ENCODE results near the gene PCBP1.
A peak's percentile ranks its signal among the peaks of the same experiment; 100 is the strongest.
"Not testable (repeated sequence)": the region's sequence is repeated elsewhere in the genome, so short reads cannot be mapped to it uniquely, and the experiment has no call there.

The PCBP1 gene

DNA sequence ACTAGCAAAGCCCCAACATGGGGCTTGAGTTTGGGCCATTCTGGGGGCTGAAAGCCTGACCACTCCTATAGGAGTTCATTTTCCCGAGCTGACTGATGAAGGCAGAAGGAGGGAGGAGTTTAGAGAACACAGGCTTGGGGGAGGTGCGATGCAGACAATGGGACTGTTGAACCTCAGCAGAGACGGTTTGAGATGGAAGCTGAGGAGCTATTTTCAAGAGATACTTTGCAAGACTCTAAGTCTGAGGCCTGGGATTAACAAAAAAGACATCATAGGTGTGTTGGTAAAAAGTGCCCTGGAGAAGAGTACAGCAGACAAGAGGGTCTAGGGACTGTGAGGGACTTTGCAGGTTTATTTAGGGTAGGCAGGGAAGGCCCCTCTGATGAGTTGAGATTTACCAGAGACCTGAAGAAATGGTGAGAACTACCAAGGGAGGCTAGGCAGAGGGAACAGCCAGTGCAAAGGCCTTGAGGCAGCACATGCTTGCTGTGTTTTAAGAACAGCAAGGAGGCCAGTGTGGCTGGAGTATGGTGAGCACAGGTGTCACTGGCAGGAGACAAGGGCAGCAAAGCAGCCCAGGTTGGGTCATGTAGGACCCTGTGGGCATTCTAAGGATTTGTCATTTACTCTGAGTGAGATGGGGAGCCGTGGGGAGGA, 31.6 kb downstream of the PCBP1 start:
- H3K4me1 ChIP-seq (ENCODE audit: insufficient read depth, low read length): peaks cover 43% of the 10 kb centered on the region
- H3K4me3 ChIP-seq (ENCODE audit: low read length): peak overlapping the region; percentile 23; the same call in 1 of the 2 replicates
- no peaks in the 10 kb centered on the region for H3K36me3 ChIP-seq (ENCODE audit: insufficient read depth, low read length)
- H3K9ac ChIP-seq (ENCODE audit: low read depth, low read length): peak overlapping the region; percentile 45; the same call in 1 of the 2 replicates
- 20% methylated on average over 4 of the region's 4 CpGs for WGBS
- no peaks in the 10 kb centered on the region for H3K27me3 ChIP-seq (ENCODE audit: insufficient read depth, low read length)
- no peaks in the 10 kb centered on the region for H3K9me3 ChIP-seq (ENCODE audit: insufficient read depth, low read depth, low read length)
- peak overlapping the region; percentile 63 for H3K27ac ChIP-seq (ENCODE audit: low read depth, low read length)

DNA sequence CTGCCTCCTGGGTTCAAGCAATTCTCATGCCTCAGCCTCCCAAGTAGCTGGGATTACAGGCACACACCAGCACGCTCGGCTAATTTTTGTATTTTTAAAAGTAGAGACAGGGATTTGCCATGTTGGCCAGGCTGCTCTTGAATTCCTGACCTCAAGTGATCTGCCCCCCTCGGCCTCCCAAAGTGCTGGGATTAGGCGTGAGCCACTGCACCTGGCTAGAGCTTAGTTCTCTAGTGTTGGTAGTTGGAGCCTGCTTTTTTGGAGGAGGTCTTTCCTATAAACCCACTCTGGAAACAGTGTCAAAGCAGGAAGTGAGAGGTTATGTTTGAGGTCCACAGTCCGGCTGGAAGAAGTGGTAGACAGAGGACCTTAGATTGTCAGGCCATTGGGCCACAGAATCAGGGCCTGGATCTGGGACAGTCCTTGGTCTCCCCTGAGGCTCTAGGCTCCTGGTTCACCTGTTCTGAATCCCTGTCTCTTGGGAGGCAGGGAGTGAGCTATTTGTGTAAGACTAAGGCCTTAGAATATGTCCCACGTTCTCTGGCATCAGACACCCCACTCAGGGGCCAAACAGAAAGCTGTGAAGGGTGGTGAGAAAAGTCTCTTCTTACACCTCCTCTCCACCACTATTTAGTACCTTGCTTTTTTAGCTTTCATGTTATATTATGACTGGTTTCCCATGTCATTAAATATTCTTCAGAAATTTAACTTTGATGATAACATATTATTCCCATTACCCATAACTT, 34.5 kb downstream of the PCBP1 start:
- Histone ChIP-seq H3K27me3 (ENCODE audit: insufficient read depth, low read length) (no peaks in the 10 kb centered on the region), H3K9me3 (ENCODE audit: insufficient read depth, low read depth, low read length) (no peaks in the 10 kb centered on the region), H3K9ac (ENCODE audit: low read depth, low read length) (no peak overlapping the region), H3K4me1 (ENCODE audit: insufficient read depth, low read length) (peaks cover 37% of the 10 kb centered on the region), H3K36me3 (ENCODE audit: insufficient read depth, low read length) (no peaks in the 10 kb centered on the region), H3K27ac (ENCODE audit: low read depth, low read length) (peak overlapping the region; percentile 51; the same call in 1 of the 2 replicates), H3K4me3 (ENCODE audit: low read length) (no peak overlapping the region)
- 74% methylated on average over 6 of the region's 6 CpGs for WGBS

DNA sequence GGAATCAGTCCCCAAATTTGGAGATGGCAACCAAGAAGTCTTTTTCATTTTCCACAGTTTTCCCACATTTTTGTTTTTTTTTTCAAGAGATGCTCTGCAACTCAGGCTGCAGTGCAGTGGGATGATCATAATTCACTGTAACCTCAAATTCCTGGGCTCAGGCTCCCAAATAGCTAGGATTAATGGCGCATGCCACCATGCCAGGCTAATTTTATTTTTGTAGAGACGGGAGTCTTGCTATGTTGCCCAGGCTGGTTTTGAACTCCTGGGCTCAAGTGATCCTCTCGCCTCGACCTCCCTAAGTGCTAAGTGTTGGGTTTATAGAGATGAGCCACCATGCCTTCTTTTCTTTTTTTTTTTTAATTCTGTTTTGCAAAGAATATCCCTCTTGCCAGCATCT, 35.2 kb downstream of the PCBP1 start:
- H3K27ac ChIP-seq (ENCODE audit: low read depth, low read length): no peak overlapping the region
- H3K4me3 ChIP-seq (ENCODE audit: low read length): no peak overlapping the region
- H3K4me1 ChIP-seq (ENCODE audit: insufficient read depth, low read length): peaks cover 35% of the 10 kb centered on the region
- WGBS: 94% methylated on average over 4 of the region's 4 CpGs
- H3K36me3 ChIP-seq (ENCODE audit: insufficient read depth, low read length): no peaks in the 10 kb centered on the region
- H3K9ac ChIP-seq (ENCODE audit: low read depth, low read length): no peak overlapping the region
- H3K27me3 ChIP-seq (ENCODE audit: insufficient read depth, low read length): no peaks in the 10 kb centered on the region
- no peaks in the 10 kb centered on the region for H3K9me3 ChIP-seq (ENCODE audit: insufficient read depth, low read depth, low read length)

DNA sequence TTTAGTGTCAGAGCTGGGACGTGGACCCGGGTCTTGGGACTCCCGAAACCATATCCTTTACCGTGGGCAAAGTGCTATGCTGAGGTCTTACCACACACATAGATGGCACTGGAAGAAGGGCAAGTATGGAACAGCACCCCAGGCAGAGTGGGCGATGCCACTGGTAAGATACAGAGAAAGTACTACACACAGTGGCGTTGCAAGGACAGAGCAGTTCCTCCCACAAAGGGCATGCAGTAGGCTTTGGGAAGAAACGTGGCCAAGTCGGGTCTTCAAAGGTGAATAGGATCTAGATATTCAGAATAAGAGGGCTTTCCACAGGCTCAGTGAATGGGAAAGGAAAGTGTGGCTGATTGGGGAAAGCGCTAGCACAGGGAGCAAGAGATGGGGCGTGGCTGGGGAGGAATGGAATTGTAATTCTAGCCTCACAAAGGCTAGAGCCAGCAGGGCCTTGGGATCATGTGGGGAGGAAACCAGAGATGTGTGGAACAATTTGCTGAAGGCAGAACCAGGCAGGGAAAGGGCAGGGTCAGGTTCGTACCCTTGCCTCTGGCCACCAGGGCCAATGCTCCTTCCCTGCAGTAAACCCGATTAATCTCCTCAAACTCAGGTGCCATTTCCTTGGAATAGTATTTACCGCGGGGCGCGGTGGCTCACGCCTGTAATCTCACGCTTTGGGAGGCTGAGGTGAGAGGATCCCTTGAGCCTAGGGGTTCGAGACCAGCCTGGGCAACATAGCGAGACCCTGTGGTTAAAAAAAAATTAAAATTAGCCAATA, 36.0 kb downstream of the PCBP1 start:
- peak overlapping the region; percentile 99 for H3K27ac ChIP-seq (ENCODE audit: low read depth, low read length)
- H3K4me3 ChIP-seq (ENCODE audit: low read length): peak overlapping the region; percentile 71
- 33% methylated on average over 20 of the region's 20 CpGs for WGBS
- H3K36me3 ChIP-seq (ENCODE audit: insufficient read depth, low read length): no peaks in the 10 kb centered on the region
- no peaks in the 10 kb centered on the region for H3K9me3 ChIP-seq (ENCODE audit: insufficient read depth, low read depth, low read length)
- H3K9ac ChIP-seq (ENCODE audit: low read depth, low read length): peak overlapping the region; percentile 100
- H3K4me1 ChIP-seq (ENCODE audit: insufficient read depth, low read length): peaks cover 40% of the 10 kb centered on the region
- H3K27me3 ChIP-seq (ENCODE audit: insufficient read depth, low read length): no peaks in the 10 kb centered on the region

DNA sequence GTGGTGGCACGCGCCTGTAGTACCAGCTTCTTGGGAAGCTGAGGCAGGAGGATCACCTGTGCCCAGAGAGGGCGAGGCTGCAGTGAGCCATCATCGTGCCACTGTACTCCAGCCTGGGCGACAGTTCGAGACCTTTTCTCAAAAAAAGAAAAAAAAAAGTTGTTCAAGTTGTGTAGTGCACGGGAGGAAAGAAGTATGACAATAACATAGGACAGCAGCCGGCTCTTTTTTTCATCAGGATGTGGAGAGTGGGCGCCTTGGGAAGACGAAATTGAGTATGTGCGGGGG, 36.5 kb downstream of the PCBP1 start:
- Histone ChIP-seq H3K27ac (ENCODE audit: low read depth, low read length) (peak overlapping the region; percentile 99), H3K4me1 (ENCODE audit: insufficient read depth, low read length) (peaks cover 37% of the 10 kb centered on the region), H3K9me3 (ENCODE audit: insufficient read depth, low read depth, low read length) (no peaks in the 10 kb centered on the region), H3K9ac (ENCODE audit: low read depth, low read length) (peak overlapping the region; percentile 100), H3K4me3 (ENCODE audit: low read length) (peak overlapping the region; percentile 71), H3K27me3 (ENCODE audit: insufficient read depth, low read length) (no peaks in the 10 kb centered on the region), H3K36me3 (ENCODE audit: insufficient read depth, low read length) (no peaks in the 10 kb centered on the region)
- WGBS: 20% methylated on average over 11 of the region's 11 CpGs

DNA sequence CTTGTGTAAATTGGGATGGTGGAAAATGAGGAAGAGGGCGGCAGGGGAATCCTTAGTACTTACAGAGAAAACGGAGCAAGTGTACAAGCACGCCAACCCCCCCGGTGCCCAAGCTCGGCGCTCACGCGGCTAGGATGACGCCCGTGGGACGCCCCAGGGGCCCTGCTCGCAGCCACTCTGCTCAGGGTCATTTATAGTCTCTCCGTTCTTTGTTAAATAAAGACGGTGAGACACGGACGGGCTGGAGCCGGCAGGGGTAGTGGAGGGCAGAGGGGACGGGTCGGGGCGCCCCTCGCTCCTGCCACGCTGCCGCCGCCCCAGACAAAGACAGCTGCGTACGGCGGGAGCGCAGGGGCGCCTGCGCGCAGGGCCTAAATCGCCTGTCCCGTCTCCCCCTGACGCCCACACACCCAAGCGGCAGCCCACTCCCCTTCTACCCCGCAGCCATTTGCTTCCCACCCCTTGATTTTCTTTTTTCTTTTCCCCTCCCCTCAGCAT, 37.8 kb downstream of the PCBP1 start:
- H3K27me3 ChIP-seq (ENCODE audit: insufficient read depth, low read length): no peaks in the 10 kb centered on the region

DNA sequence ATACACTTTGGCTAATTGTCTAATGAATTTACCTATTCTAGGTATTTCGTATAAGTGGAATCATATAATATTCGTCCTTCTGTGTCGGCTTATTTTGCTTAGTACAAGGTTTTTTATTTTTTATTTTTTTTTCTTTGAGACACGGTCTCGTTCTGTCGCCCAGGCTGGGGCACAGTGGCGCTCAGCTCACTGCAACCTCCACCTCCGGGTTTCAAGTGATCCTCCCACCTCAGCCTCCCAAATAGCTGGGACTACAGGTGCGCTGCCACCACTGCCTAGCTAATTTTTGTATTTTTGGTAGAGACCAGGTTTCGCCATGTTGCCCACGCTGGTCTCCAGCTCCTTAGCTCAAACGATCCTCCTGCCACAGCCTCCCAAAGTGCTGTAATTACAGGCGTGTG, 38.2 kb downstream of the PCBP1 start:
- Histone ChIP-seq H3K4me1 (ENCODE audit: insufficient read depth, low read length) (peaks cover 33% of the 10 kb centered on the region), H3K27ac (ENCODE audit: low read depth, low read length) (peak overlapping the region; percentile 99)

More for the DNA sequence above, 37.8 kb downstream of the PCBP1 start:
- Histone ChIP-seq H3K9ac (ENCODE audit: low read depth, low read length) (peak overlapping the region; percentile 100), H3K9me3 (ENCODE audit: insufficient read depth, low read depth, low read length) (no peaks in the 10 kb centered on the region), H3K36me3 (ENCODE audit: insufficient read depth, low read length) (no peaks in the 10 kb centered on the region), H3K27ac (ENCODE audit: low read depth, low read length) (peak overlapping the region; percentile 99), H3K4me3 (ENCODE audit: low read length) (peak overlapping the region; percentile 71), H3K4me1 (ENCODE audit: insufficient read depth, low read length) (peaks cover 33% of the 10 kb centered on the region)
- 1% methylated on average over 36 of the region's 36 CpGs for WGBS

DNA sequence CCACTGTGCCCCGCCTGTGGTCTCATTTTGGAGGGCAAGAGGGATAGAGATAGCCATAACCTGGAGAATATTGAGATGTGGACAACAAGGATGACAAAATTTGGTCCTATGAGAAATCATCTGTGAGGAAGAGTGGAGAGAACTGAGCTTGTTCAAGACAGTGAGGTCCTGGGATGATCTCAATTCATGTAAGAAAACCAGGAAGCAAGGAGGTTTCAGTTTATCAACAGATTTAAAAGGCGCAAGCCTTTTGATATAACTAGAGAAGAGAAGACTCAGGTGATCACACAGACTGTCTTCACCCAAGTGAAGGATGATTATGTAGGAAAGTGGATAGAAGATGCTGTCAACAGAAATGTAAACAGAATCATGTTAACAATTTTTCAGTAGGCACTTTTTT, 39.1 kb downstream of the PCBP1 start:
- WGBS: 95% methylated on average over 2 of the region's 2 CpGs
- Histone ChIP-seq H3K4me1 (ENCODE audit: insufficient read depth, low read length) (peaks cover 29% of the 10 kb centered on the region), H3K36me3 (ENCODE audit: insufficient read depth, low read length) (no peaks in the 10 kb centered on the region), H3K4me3 (ENCODE audit: low read length) (no peak overlapping the region), H3K27ac (ENCODE audit: low read depth, low read length) (no peak overlapping the region), H3K9ac (ENCODE audit: low read depth, low read length) (no peak overlapping the region), H3K27me3 (ENCODE audit: insufficient read depth, low read length) (no peaks in the 10 kb centered on the region), H3K9me3 (ENCODE audit: insufficient read depth, low read depth, low read length) (no peaks in the 10 kb centered on the region)

More for the DNA sequence above, 38.2 kb downstream of the PCBP1 start:
- H3K27me3 ChIP-seq (ENCODE audit: insufficient read depth, low read length): no peaks in the 10 kb centered on the region
- peak overlapping the region; percentile 71 for H3K4me3 ChIP-seq (ENCODE audit: low read length)
- 83% methylated on average over 13 of the region's 13 CpGs for WGBS
- H3K36me3 ChIP-seq (ENCODE audit: insufficient read depth, low read length): no peaks in the 10 kb centered on the region
- H3K9ac ChIP-seq (ENCODE audit: low read depth, low read length): peak overlapping the region; percentile 100
- no peaks in the 10 kb centered on the region for H3K9me3 ChIP-seq (ENCODE audit: insufficient read depth, low read depth, low read length)

- no peak overlapping the region for H3K4me3 ChIP-seq (ENCODE audit: low read length)
- H3K9me3 ChIP-seq (ENCODE audit: insufficient read depth, low read depth, low read length): no peaks in the 10 kb centered on the region
- H3K4me1 ChIP-seq (ENCODE audit: insufficient read depth, low read length): peaks cover 33% of the 10 kb centered on the region
- no peak overlapping the region for H3K9ac ChIP-seq (ENCODE audit: low read depth, low read length)
- WGBS: 69% methylated on average over 1 of the region's 1 CpG
- peak overlapping the region; percentile 37; the same call in 1 of the 2 replicates for H3K27ac ChIP-seq (ENCODE audit: low read depth, low read length)
- no peaks in the 10 kb centered on the region for H3K27me3 ChIP-seq (ENCODE audit: insufficient read depth, low read length)
- H3K36me3 ChIP-seq (ENCODE audit: insufficient read depth, low read length): no peaks in the 10 kb centered on the region
Measured at GRCh38 chr2:70128005-70128404, 40.7 kb downstream of the PCBP1 start.

DNA sequence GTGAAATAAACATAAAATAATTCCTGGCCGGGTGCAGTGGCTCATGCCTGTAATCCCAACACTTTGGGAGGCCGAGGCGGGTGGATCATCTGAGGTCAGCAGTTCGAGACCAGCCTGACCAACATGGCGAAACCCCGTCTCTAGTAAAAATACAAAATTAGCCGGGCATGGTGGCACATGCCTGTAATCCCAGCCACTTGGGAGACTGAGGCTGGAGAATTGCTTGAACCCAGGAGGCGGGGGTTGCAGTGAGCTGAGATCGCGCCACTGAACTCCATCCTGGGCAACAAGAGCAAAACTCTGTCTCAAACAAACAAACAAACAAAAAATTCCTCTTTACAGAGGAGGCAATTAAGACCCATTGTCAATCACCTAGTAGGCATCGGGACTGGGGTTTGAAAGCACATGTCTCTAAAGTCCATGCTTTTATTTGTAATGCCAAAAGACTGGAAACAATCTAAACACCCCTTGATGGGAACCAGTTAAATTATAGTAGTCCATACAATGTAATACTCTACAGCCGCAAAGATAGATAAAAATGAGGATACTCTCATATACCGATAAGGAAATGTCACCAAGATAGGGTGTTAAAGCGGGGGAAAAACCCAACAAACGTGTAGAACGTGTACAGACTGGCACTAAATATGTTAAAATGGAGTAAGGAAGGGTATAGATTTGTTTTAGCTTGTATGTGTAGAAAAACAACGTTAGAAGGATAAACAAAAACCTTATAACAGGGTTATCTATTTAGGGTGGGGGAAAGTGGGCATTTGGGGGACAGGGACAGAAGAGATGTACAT, 44.3 kb downstream of the PCBP1 start:
- not testable (repeated sequence) for H3K27ac ChIP-seq (ENCODE audit: low read depth, low read length); H3K27me3 ChIP-seq (ENCODE audit: insufficient read depth, low read length); H3K4me3 ChIP-seq (ENCODE audit: low read length); H3K9ac ChIP-seq (ENCODE audit: low read depth, low read length); H3K36me3 ChIP-seq (ENCODE audit: insufficient read depth, low read length); H3K9me3 ChIP-seq (ENCODE audit: insufficient read depth, low read depth, low read length)
- H3K4me1 ChIP-seq (ENCODE audit: insufficient read depth, low read length): peaks cover 35% of the 10 kb centered on the region
- WGBS: 89% methylated on average over 16 of the region's 17 CpGs
